Measurements from ENCODE around the gene SLC45A2.

- TF ChIP-seq CTCF (IDR thresholded peaks at IDR 0.05; ENCODE audit: insufficient read depth, low read length, poor library complexity, severe bottlenecking) (no peak), EZH2phosphoT487 (conservative IDR thresholded peaks at IDR 0.05; ENCODE audit: low read length) (no peak)
Observed at GRCh38 chr5:33997331-33997983, 13.0 kb upstream of the SLC45A2 start.
